Endometrium (tissue), 2 donors: ENCODE data around the gene CDC25B.

Source experiments
- FAIRE-seq: peaks from 2 replicates; lab custom pipeline; 2012; peaks lifted over from hg19 to GRCh38; lab: Jason Lieb, UNC
- donor health status: control.
- donor health status: control.

CDC25B gene

GRCh38 chr20:3764659-3765058 lies 31.5 kb upstream of the CDC25B start:
- FAIRE-seq = no peak

- FAIRE-seq = no peak
Measured at GRCh38 chr20:3765171-3765882, 30.8 kb upstream of the CDC25B start.

- no peak for FAIRE-seq
Measured at GRCh38 chr20:3766422-3767109, 29.5 kb upstream of the CDC25B start.

DNA sequence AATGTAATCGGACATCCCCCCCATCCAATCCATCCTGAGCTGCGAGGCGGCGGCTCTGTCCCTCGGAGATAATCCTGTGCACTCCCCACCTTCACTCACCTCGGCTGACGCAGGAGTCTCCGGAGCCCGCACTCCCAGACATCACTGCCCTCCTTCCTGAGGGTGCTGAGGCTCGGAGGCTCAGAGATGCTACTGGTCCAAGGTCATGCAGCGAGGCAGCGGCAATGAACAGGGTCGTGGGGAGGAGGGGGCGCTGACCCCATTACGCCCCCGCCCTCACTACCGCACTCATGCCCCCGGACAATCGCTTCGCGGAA lies 29.0 kb upstream of the CDC25B start:
- no peak for FAIRE-seq

GRCh38 chr20:3767427-3768341 lies 28.4 kb upstream of the CDC25B start, which contains the start of gene ADISSP:
TSS of gene ADISSP (minus strand) at chr20:3767753. CDS start at chr20:3760100, 7,653 bp downstream.
- FAIRE-seq = peak; percentile 98

DNA sequence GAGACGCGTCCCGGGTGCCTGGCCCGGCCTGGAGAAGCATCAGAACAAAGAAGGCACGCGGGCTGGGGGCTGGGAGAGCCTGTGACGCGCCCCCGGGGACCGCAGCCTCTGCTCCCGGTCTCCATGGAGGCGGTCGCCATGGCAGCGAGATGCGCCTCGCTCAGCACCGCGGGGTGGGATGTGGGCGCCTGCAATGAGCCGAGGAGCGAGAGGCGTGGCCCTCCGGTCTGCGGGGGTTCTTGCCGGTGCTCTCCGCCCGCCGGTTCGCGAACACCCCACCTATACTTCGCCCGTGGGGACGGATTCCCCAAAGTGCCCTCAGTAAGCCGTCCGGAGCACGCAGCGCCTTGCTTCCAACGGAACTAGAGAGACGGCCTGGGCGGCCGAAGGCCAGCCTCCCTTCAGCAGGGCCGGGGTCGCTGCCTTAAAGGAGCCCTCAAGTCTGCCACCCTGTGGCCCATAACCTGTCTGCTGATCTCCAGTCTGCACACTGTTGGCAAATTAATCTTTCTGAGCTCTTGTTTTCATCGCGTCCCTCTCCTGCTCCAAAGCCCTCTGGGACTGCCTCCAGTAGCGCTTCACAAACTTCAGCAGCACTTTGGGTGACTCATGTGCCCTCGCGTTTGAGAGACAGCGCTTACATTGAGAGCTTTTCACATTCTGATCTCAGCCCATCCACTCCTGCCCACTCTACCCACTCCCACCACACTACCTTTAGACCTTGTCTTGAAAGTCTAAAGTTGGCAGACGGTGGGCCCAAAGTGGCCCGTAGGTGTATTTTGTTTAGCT lies 27.6 kb upstream of the CDC25B start:
- FAIRE-seq = peak; percentile 35

DNA sequence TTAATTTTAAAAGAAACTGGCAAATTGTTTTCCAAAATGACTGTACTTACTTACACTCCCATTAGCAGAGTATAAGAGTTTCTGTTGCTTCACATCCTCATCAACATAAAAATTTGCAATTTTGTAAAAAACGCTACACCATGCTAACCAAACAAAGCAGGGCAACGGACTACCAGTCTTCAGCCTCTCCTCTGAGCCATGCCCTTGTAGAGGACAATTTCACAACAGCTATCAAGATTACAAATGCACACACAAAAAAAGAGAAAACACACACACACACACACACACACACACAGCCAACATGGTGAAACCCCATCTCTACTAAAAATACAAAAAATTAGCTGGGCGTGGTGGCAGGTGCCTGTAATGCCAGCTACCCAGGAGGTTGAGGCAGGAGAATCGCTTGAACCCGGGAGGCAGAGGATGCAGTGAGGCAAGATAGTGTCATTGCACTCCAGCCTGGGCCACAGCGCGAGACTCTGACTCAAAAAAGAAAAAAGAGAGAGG lies 24.5 kb upstream of the CDC25B start:
- no peak for FAIRE-seq

- no peak for FAIRE-seq
Measured at GRCh38 chr20:3775457-3776108, 20.5 kb upstream of the CDC25B start.

- FAIRE-seq = no peak
Measured at GRCh38 chr20:3777381-3777715, 18.8 kb upstream of the CDC25B start.

- no peak for FAIRE-seq
Measured at GRCh38 chr20:3777716-3778629, 18.1 kb upstream of the CDC25B start.

DNA sequence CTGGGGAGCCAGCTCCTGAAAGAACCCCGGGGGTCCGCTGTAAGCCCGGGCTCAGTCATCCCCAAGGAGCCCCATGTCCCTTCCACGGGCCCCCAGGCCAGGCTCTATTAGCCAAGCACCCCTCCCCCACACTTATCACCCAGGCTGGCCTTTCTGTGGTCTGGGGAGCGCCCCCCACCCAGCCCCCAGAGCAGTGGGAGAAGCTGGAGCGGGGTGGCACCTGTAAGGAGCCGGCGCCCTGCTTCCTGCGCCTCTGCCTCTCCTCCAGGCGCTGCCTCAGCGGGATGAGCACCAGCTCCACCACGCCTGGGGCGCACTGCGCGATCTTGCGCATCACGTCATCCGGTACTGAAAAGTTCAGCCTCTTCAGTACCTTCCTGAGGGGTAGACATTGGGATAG lies 17.1 kb upstream of the CDC25B start:
- no peak for FAIRE-seq

DNA sequence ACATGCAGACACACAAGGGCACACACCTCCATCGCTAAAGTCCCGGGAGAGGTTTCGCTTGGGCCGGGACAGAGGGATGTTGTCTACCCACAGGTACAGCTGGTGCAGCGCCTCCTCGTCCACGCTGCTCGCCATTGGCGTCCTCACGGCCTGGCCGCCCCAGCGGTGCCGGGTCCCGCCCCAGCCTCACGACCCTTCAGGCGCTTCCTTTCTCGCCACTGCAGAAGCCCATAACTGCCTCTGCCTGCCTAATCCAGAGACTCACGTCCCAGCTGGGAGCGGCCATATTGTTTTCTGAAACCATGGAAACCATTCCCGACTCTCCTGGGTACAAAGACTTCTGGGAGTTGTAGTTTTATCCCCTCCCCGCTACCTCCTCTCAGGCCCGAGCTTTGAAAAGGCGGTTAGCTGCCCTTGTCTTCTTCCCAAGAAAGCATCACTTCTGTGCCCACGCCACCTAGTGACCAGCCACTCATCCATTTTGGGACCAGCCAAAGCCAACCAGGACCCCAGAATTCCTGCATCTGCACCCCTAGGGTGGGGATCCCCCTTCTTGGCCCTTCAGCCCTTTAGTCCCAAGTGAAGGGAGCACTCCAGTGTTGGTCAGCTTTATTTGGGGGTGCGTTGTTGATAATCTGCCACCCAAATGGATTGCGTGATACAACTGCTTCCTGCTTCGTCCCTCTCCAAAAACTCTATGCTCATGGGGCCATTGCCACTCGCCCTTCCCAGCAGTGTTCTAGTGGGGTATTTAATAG lies 14.8 kb upstream of the CDC25B start, which contains the start of gene SPEF1:
SPEF1 (minus strand) TSS at position 296 of the 758 bp plus-strand sequence; CDS start at position 135, 161 bp downstream.
- peak; percentile 90 for FAIRE-seq

DNA sequence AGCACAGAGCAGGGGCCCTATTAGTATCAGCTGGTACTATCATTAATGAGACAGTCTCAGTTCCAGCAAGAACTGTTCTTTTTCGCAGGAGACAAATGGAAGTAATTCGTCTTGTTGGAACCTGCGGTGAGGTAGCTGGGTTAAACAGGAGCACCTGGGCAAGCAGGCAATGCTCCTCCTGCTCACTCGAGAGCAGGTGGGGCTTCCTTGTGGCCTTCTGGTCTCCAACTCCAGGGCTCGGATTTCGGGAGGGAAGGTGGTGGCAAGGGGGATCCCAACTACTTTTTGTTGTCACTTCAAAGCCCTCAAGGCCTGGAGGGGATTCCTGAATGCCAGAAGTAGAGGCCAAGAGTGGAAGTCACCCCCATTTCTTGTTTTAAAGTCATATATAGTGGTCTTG lies 13.5 kb upstream of the CDC25B start:
- no peak for FAIRE-seq

DNA sequence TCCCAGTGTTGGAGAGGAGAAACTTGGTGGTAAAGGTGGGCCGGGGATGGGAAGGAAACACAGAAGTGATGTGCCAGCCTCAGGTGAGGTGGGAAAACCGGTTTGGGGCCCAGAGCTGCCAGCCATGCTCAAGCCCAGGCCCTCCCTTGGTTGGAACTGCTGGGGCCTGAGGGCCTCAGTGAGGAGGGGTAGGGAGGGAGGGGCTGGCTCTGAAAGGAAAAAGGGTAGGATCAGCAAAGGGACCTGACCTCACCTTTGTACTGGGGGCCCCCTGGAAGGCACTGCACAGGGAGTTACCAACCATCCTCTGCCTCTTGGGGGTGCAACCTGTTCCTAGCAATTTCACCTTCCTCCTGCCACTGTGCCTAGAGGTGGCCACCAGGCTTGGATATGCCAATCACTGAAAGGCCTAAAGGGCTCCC lies 13.0 kb upstream of the CDC25B start:
- FAIRE-seq = no peak

GRCh38 chr20:3783511-3784195 lies 12.5 kb upstream of the CDC25B start:
- FAIRE-seq = no peak

GRCh38 chr20:3784216-3784853 lies 11.8 kb upstream of the CDC25B start:
- FAIRE-seq = no peak

DNA sequence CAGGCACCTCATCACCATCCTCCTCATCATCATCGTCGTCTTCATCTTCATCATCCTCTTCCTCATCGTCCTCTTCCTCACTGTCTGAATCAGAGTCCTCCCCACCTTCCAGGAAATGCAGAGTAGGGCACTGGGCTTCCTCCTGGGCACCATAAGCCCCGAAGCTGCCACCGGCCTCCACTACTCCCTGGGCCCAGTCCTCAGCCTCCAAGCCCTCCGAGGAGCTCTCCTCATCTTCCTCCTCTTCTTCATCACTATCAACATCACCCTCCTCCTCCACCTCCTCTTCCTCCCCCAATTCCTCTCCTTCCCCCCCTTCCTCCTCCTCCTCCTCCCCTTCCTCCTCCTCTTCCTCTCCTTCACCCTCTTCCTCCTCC lies 11.3 kb upstream of the CDC25B start:
- FAIRE-seq = no peak
